ENCODE data around the gene C16orf90. TPM values are rescaled to one million over a fixed set of nuclear protein-coding genes. Genes with fewer than 3 reads are reported as not detected.

C16orf90 gene
- total RNA-seq, 6 donors from 2014 or later, result not detected

GRCh38 chr16:3490911-3491629, 4.2 kb downstream of the C16orf90 start:
- no peaks in the 10 kb centered on the region for H3K27me3 ChIP-seq
- 63 to 65% methylated on average over 7 to 16 of the region's 17 CpGs for WGBS, 2 donors
- no peaks in the 10 kb centered on the region for H3K9me3 ChIP-seq
- DNase-seq (no peak), ATAC-seq (ENCODE audit: low FRiP score in 2 of 2) (no peak)
- no peak for TF ChIP-seq POLR2A (IDR thresholded peaks at IDR 0.05)
- TF ChIP-seq EP300 (IDR thresholded peaks at IDR 0.05), result no peak
- no peak for TF ChIP-seq POLR2AphosphoS5 (IDR thresholded peaks at IDR 0.05)
- TF ChIP-seq CTCF (IDR thresholded peaks at IDR 0.05), result no peak
- H3K4me1 ChIP-seq, result peaks cover 0 to 8% (median 0%) of the 10 kb centered on the region in 4 donors
- H3K4me3 ChIP-seq, result no peak overlapping the region
- peaks cover under 1 to 19% (median 10%) of the 10 kb centered on the region in 4 donors for H3K36me3 ChIP-seq
- H3K27ac ChIP-seq, result no peak overlapping the region

- no peak for TF ChIP-seq POLR2A (IDR thresholded peaks at IDR 0.05)
- TF ChIP-seq EP300 (IDR thresholded peaks at IDR 0.05), result no peak
- no peak for TF ChIP-seq POLR2AphosphoS5 (IDR thresholded peaks at IDR 0.05)
- no peak for TF ChIP-seq CTCF (IDR thresholded peaks at IDR 0.05)
Measured at GRCh38 chr16:3488801-3489200, 6.5 kb downstream of the C16orf90 start.

GRCh38 chr16:3487521-3488410, 7.5 kb downstream of the C16orf90 start:
- Histone ChIP-seq H3K27ac (no peak overlapping the region), H3K9me3 (no peaks in the 10 kb centered on the region), H3K4me3 (no peak overlapping the region), H3K36me3 (peaks cover 24 to 52% (median 43%) of the 10 kb centered on the region in 4 donors), H3K4me1 (peaks cover 0 to 8% (median 0%) of the 10 kb centered on the region in 4 donors), H3K27me3 (no peaks in the 10 kb centered on the region)
- 86 to 94% methylated on average over 15 to 24 of the region's 24 CpGs for WGBS, 2 donors
- TF ChIP-seq EP300 (IDR thresholded peaks at IDR 0.05), result no peak
- TF ChIP-seq CTCF (IDR thresholded peaks at IDR 0.05), result no peak
- no peak for TF ChIP-seq POLR2AphosphoS5 (IDR thresholded peaks at IDR 0.05)
- TF ChIP-seq POLR2A (IDR thresholded peaks at IDR 0.05), result no peak
- ATAC-seq (ENCODE audit: low FRiP score in 2 of 2) (peak in 1 of 2 donors; percentile 31), DNase-seq (no peak)

More at GRCh38 chr16:3488801-3489200, 6.5 kb downstream of the C16orf90 start:
- DNase-seq (no peak), ATAC-seq (ENCODE audit: low FRiP score in 2 of 2) (no peak)
- Histone ChIP-seq H3K9me3 (no peaks in the 10 kb centered on the region), H3K36me3 (peaks cover 17 to 42% (median 33%) of the 10 kb centered on the region in 4 donors), H3K27ac (no peak overlapping the region), H3K4me3 (no peak overlapping the region), H3K27me3 (no peaks in the 10 kb centered on the region), H3K4me1 (peaks cover 0 to 8% (median 0%) of the 10 kb centered on the region in 4 donors)
- WGBS, 2 donors, result 72 to 80% methylated on average over 9 of the region's 13 CpGs

DNA sequence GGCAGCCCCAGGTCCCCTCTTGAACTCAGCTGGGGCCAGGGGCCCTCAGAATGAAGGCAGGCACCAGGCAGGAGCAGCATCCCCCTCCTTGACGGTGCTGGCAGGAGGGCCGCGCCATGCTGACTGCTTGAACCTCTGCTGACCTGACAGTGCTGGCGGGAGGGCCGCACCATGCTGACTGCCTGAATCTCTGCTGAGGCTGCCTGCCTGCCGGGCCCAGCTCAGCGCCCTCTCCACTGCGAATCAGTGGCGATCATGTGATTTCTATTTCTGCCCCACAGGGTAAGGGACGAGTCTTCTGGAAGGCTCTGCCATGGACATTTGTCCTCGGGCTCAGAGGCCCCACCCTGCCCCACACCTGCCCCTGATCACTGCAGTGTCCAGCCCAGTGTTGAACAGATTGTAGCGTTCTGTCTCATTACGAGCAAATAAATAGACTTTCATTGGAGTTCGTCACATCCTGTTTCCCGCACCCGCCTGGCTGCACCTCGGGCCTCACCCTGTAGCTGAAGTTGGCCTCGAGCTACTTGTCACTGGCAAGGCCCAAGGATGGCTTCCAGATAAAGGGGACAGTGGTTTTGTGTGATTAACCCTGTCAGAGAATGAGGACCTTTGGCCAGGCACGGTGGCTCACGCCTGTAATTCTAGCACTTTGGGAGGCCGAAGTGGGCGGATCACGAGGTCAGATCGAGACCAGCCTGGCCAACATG, 8.6 kb downstream of the C16orf90 start:
- DNase-seq, result no peak

More for the DNA sequence above, 8.6 kb downstream of the C16orf90 start:
- no peak for ATAC-seq (ENCODE audit: low FRiP score in 2 of 2)
- Histone ChIP-seq H3K4me1 (peaks cover 0 to 8% (median 0%) of the 10 kb centered on the region in 4 donors), H3K27ac (no peak overlapping the region), H3K36me3 (peaks cover 33 to 63% (median 54%) of the 10 kb centered on the region in 4 donors), H3K27me3 (no peaks in the 10 kb centered on the region), H3K9me3 (no peaks in the 10 kb centered on the region), H3K4me3 (no peak overlapping the region)
- TF ChIP-seq POLR2A (IDR thresholded peaks at IDR 0.05) (no peak), EP300 (IDR thresholded peaks at IDR 0.05) (no peak), POLR2AphosphoS5 (IDR thresholded peaks at IDR 0.05) (no peak), CTCF (IDR thresholded peaks at IDR 0.05) (no peak)
- WGBS, 2 donors, result 94 to 95% methylated on average over 19 to 23 of the region's 24 CpGs

Measured in upper lobe of left lung (tissue), 6 donors.